OCI-LY7 (cell line): ENCODE measurements around the gene CDRT15L2.
"Not testable (repeated sequence)": the region's sequence is repeated elsewhere in the genome, so short reads cannot be mapped to it uniquely, and the experiment has no call there.

ENCODE experiments used
- CTCF ChIP-seq: fragments of 200-600 bp; sonication (generic); conservative IDR thresholded peaks from 2 replicates; pipeline ENCODE4 v1.5.1; 2014; ENCODE audit warnings: mild to moderate bottlenecking, antibody characterized with exemption, low read length, moderate library complexity, mixed read lengths
- EZH2phosphoT487 ChIP-seq: fragments of 200-600 bp; sonication (generic); IDR thresholded peaks from 2 replicates; pipeline ENCODE4 v1.6.1; 2018; ENCODE audit warnings: low read depth, borderline replicate concordance, mild to moderate bottlenecking, mixed run types, antibody characterized with exemption, low read length, moderate library complexity, mixed read lengths

GRCh38 chr17:20609490-20609889 is 30.0 kb downstream of the CDRT15L2 start:
- not testable (repeated sequence) for TF ChIP-seq CTCF, EZH2phosphoT487
